NCI-H69 (cell line): ENCODE measurements around the gene TBCEL.
"Not testable (repeated sequence)": the region's sequence is repeated elsewhere in the genome, so short reads cannot be mapped to it uniquely, and the experiment has no call there.

ENCODE experiments used
- DNase-seq: peaks from one replicate; lab custom pipeline; 2025; lab: John Stamatoyannopoulos, UW

The TBCEL gene

GRCh38 chr11:121105481-121106195 is 81.7 kb downstream of the TBCEL start:
- peak; percentile 12 for DNase-seq

GRCh38 chr11:121106812-121107211 is 82.9 kb downstream of the TBCEL start:
- DNase-seq = peak; percentile 88

GRCh38 chr11:121108413-121108812 is 84.5 kb downstream of the TBCEL start:
- DNase-seq = no peak

- no peak for DNase-seq
Observed at GRCh38 chr11:121109471-121109870, 85.6 kb downstream of the TBCEL start.

- no peak for DNase-seq
Observed at GRCh38 chr11:121109916-121110586, 86.1 kb downstream of the TBCEL start.

GRCh38 chr11:121110871-121111724 is 87.2 kb downstream of the TBCEL start:
- DNase-seq = no peak

- peak; percentile 85 for DNase-seq
Observed at GRCh38 chr11:121112498-121113455, 88.9 kb downstream of the TBCEL start.

- DNase-seq = no peak
Observed at GRCh38 chr11:121113611-121114010, 89.7 kb downstream of the TBCEL start.

- DNase-seq = not testable (repeated sequence)
Observed at GRCh38 chr11:121115024-121115423, 91.1 kb downstream of the TBCEL start.

GRCh38 chr11:121117788-121118187 is 93.9 kb downstream of the TBCEL start:
- DNase-seq = no peak

- peak; percentile 30 for DNase-seq
Observed at GRCh38 chr11:121119440-121119839, 95.5 kb downstream of the TBCEL start.

- no peak for DNase-seq
Observed at GRCh38 chr11:121122328-121122727, 98.4 kb downstream of the TBCEL start.

- no peak for DNase-seq
Observed at GRCh38 chr11:121123496-121124069, 99.7 kb downstream of the TBCEL start.

- DNase-seq = no peak
Observed at GRCh38 chr11:121127809-121128208, 103.9 kb downstream of the TBCEL start.

- no peak for DNase-seq
Observed at GRCh38 chr11:121129362-121130340, 105.7 kb downstream of the TBCEL start.

GRCh38 chr11:121131656-121132055 is 107.8 kb downstream of the TBCEL start:
- no peak for DNase-seq

- peak; percentile 9 for DNase-seq
Observed at GRCh38 chr11:121132211-121132976, 108.5 kb downstream of the TBCEL start.

- no peak for DNase-seq
Observed at GRCh38 chr11:121134741-121135312, 110.9 kb downstream of the TBCEL start.

- no peak for DNase-seq
Observed at GRCh38 chr11:121137005-121137404, 113.1 kb downstream of the TBCEL start.
